ENCODE measurements around the gene GIPC2.

GRCh38 chr1:78091215-78091813 lies 45.5 kb downstream of the GIPC2 start:
- TF ChIP-seq, protein P1, sequence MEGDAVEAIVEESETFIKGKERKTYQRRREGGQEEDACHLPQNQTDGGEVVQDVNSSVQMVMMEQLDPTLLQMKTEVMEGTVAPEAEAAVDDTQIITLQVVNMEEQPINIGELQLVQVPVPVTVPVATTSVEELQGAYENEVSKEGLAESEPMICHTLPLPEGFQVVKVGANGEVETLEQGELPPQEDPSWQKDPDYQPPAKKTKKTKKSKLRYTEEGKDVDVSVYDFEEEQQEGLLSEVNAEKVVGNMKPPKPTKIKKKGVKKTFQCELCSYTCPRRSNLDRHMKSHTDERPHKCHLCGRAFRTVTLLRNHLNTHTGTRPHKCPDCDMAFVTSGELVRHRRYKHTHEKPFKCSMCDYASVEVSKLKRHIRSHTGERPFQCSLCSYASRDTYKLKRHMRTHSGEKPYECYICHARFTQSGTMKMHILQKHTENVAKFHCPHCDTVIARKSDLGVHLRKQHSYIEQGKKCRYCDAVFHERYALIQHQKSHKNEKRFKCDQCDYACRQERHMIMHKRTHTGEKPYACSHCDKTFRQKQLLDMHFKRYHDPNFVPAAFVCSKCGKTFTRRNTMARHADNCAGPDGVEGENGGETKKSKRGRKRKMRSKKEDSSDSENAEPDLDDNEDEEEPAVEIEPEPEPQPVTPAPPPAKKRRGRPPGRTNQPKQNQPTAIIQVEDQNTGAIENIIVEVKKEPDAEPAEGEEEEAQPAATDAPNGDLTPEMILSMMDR (IDR thresholded peaks at IDR 0.05) = no peak
- no peak for TF ChIP-seq POLR2A (IDR thresholded peaks at IDR 0.05)

All from lower leg skin (tissue), 3 donors.